Hindlimb muscle (tissue), 1 donor: ENCODE data around the gene C17orf100. TPM values are rescaled to one million over a fixed set of nuclear protein-coding genes. Genes with fewer than 3 reads are reported as not detected.

ENCODE experiments used
- DNase-seq: peaks from one replicate; pipeline ENCODE4 v3.0.0-alpha.2; 2013
- polyA plus RNA-seq: library from polyadenylated mRNA; unstranded; fragments of 120-200 nt; gene quantifications from one replicate; pipeline ENCODE4 v1.2.1, GENCODE V29; 2013; ENCODE audit not compliant: insufficient read length

C17orf100 gene
- 3.6 TPM for polyA plus RNA-seq

- peak; percentile 93 for DNase-seq
Measured at GRCh38 chr17:6651354-6651918, at the start of gene C17orf100, which contains the start of gene MED31. Gene C17orf100, plus strand, starts transcription at chr17:6651762. Its CDS starts 152 bp downstream, at chr17:6651914. Gene MED31, minus strand, starts transcription at chr17:6651605. Its CDS starts 77 bp downstream, at chr17:6651528.

- no peak for DNase-seq
Measured at GRCh38 chr17:6602141-6602540, 49.4 kb upstream of the C17orf100 start.

DNA sequence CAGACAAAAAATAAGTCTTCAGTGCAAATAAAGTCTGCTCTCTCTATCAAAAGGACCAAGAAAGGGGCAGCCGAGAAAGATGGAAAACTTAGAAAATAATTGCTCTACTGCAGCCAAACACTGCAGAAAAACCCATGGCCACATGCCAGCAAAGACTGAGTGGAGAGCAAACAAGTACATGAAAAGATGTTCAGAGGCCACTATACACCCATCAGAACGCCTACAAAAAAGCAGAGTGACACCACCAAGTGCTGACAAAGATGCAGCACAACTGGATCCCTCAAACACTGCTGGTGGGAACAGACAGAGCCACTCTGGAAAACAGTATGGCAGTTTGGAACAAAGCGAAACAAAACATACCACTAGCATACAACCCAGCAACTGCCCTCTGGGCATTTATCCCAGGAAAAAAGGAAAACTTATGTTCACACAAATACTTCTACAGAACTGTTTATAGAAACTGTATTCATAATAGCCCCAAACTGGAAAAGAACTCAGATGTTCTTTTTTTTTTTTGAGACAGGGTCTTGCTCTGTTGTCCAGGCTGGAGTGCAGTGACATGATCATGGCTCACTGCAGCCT lies 47.7 kb upstream of the C17orf100 start:
- DNase-seq = peak; percentile 52

DNA sequence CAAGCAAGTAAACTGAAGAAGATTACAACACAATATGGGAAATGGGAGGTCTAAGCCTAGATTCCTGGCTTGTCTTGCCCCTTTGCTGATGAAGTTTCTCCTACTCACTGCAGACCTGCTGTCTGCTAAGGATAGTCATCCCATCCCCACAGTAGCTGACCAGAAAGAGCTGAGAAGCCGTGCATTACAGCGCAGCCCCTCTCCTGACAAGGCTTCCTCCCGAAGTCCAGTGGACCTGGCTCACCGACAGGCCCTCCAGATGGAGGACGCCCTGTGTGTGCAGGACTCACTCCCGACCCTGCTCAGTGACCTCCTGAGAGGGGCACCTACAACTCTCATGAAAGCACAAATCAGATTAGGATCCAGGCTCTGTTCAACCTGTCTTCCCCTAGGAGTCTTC lies 46.4 kb upstream of the C17orf100 start:
- no peak for DNase-seq

DNA sequence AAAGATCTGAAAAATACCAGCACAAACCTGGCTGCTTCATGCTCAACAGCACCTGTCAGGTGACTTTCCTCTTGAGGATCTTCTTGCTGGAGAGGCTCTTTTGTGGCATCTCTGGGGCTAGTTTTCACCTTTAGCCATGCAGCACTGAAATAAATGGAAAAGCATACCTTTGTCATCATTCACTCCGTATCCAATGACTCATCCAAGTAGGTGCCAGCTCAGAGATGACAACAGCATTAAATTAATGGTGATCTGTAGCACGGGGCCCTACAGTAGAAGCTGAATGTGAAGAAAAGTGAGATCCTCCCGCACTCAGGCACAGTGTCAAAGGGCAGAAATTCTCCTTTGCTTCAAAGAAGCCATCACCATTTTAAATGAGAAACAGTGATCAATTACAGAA lies 43.2 kb upstream of the C17orf100 start:
- DNase-seq = no peak

DNA sequence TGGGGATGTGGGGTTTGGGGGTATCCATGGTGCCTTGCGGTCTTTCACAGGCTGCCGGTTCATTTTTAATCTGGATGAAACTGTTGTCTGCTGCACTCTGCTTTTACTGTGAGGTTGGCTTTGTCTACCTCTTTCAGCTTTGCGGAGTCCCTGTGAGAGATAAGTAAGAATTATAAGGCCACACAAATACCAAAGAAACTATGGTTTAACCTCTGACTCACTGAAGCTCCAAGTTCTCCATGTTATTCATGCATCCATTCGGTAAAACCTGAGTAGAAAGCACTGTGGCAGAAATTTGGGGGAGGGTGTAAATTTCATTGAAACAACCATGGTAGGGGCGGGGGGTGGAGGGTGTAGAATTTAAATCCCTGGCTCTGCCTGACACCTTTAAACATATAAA lies 41.6 kb upstream of the C17orf100 start:
- DNase-seq = no peak

GRCh38 chr17:6611231-6611630 lies 40.3 kb upstream of the C17orf100 start:
- DNase-seq = no peak

DNA sequence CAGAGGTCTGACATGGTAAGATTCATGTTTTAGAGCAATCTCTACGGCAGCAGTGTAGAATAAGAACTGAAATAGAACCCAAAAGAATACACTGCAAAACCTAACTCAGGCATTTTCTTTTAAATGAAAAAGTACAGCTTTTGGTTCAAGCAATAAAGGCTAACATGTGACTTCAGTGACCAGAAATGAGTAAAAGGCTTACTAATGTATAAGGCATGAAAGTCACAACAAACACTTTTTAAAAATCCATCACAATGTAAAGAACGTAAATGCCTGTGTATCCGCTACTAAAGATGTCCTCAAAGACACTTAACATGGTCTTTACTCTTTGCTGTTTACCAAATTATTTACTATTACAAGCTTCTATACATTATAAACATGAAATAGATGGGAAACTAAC lies 27.6 kb upstream of the C17orf100 start:
- DNase-seq = no peak

DNA sequence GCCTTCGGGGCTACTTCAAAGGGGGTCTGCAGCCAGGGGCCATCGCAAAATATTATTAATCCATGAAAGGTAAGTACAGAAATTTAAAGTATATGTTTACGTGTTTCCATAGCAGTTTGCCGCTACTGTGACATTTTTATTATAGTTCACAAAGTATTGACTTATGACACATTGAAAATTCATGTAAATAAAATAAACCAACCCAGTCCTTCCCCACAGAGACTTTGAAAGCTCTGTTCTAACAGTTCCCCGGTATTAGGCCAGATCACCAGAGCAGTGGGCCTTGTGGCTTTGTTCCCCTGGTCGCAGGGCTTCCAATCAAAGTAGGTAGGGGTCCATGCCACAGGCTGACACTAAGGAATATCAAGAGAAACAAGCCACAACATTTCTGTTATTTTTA lies 24.9 kb upstream of the C17orf100 start:
- DNase-seq = no peak

GRCh38 chr17:6627019-6627418 lies 24.5 kb upstream of the C17orf100 start:
- DNase-seq = no peak

DNA sequence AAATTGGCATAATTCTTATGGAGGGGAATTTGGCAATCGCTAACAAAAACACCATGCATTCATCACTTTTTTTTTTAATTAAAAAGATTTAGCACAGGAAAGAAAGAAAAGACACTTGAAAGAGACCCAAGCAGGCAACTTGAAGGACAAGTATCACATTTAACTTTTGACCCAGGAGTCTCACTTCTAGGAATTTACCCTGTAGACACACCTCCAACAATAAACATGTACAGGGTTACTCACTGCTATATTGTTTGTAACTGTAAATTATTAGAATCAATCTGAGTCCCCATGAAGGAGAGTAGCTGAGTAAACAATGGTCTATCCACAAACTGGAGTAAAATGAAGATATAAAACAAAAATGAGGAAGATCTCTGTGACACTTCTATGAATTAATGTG lies 21.2 kb upstream of the C17orf100 start:
- DNase-seq = no peak

DNA sequence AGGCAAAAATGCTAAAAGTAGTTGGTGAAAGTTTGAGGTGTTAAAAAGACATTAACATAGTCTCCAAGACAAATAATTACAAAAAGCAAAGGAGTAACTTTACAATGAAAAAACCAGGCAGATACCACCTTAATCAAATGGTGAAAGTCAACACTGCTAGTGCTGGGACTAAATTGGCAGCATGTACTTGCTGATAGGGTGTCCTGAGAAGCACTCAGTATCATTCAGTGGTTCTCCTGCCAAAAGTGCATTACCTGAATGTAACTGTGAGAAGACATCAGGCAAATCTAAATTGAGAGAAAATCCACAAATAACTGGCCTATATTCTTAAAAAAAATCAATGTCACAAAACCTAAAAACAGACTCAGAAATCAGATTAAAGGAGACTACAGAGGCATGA lies 19.0 kb upstream of the C17orf100 start:
- DNase-seq = no peak

GRCh38 chr17:6633263-6633662 lies 18.3 kb upstream of the C17orf100 start:
- no peak for DNase-seq

DNA sequence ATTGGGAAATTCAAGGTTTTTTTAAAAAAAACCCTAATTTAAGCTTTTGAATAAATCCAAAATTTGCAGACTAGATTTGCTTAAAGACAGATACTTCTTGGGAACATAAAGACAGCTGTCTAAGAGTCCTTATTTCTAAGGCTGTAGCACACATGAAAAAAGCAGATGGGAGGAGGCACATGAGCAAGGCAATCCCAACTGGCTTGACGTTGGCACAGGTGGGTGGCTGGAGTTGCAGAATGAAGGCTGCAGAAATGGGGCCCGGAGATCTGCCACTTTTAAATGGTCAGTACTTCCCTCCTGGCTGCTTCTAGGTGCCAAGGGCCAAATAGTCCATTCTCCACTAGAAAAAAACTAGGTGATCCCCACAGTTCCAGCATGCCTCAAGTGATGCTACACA lies 15.5 kb upstream of the C17orf100 start:
- no peak for DNase-seq

DNA sequence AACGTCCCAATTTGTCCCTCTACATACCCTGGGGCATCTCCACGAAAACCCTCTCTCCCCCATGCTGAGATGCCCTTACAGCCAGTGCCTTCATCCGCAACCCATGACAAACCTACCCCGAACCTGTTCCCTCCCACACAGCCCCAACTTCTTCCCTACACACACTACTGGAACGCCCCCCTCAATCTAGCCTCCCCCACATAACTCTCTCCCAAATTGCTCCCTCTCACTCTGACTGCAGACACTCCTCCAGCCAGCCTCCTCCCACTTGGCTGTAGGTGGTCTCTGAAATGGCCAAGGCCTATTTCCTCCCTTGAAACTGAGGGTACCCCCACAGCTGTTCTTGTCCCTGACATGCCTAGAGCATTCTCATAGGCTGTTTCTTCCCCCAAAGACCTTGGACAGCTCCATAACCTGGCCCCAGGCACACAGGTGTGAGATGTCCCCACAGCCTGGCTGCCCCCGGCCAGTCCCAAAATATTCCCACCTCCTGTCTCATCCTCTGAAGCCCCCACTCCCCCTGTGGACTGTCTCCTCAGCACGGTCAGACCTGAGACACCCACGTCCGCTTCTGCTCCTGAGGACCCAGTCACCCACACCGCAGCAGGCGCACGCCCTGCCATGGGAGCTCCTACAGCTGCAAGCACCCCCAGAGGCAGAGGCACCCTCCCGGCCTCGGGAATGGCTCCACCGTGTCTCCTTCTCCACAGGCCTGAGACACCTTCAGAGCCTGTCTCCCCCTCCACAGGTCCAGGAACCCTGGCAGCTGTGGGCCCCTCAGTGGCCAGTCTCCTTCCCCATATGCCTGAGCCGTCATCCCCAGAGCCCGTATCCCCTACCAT lies 14.7 kb upstream of the C17orf100 start:
- DNase-seq = no peak

DNA sequence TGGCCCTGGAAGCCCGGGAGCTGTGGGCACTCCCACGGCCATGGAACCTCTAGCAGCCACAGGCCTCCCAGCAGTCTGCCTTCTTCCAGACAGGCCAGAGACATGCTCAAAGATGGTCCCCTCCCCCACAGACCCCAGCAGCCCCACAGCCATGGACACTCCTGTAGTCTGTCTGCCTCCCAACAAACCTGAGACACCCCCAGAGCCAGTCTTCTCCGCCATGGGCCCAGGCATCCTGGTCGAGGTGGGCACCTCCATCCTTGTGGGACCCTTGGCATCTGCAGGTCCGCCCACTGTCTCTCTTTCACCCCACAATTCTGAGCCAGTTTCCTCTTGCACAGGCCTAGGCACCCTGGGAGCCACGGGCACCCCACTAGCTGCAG lies 14.1 kb upstream of the C17orf100 start:
- no peak for DNase-seq

DNA sequence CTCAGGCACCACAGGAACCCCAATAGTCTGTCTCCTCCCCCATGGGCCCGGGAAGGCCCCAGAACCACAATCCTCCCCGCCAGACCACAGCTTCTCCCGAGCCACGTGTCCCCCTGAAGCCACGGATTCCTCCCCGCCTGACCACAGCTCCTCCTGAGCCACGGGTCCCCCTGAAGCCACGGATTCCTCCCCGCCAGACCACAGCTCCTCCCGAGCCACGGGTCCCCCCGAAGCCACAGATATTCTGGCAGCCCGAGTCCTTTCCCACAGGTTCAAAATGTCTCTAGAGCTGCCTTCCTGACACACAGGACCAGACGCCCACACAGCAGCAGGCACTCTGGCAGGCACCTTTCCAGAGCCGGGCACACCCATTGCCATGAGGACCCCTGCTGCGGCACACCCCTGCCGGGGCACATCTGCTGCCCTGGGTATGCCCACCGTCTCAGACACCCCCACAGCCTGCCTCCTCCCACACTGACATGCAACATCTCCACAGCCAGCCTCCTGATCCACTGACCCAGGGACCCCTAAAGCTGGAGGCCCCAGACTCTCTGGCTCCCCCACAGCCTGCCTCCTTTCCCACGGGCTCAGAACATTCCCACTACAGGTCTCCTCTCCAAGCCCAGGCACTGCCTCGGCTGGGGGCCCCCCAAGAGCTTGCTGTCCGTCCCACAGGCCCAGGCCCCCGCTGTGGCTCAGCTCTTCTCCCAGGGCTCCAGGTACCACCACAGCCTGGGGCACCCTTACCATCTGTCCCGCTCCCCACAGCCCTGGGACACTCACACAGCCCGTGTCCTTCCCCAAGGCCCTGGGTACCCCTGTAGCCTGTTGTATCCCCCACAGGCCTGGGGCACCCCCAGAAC lies 13.3 kb upstream of the C17orf100 start:
- DNase-seq = no peak

DNA sequence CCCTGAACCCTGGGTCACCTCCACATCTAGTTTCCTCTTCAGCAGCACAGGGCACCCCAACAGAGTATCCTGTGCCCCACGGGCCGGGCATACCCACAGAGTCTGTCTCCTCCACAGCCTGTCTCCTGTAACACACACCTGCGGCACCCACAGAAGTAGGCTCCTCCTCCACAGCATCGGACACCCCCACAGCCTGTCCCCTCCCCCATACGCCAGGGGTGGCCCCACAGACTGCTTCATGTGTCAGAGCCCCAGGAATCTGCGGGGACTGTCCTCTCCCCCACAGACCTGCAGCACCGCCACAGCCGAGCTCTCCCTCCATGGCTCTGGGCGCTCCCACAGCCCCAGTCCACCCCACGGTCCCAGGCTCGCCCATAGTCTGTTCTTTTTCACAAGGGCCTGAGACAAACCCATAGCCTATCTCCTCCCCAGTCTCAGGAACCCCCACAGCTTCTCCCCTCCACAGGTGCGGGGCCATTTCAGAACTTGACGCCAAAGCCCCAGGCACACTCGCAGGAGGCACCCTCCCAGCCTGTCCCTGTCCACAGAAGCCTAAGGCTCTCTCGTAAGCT lies 12.5 kb upstream of the C17orf100 start:
- no peak for DNase-seq

- DNase-seq = peak; percentile 31
Measured at GRCh38 chr17:6639586-6640535, 11.7 kb upstream of the C17orf100 start.

GRCh38 chr17:6640536-6641246 lies 10.9 kb upstream of the C17orf100 start, which contains the start of the genes KIAA0753 and TXNDC17:
Gene KIAA0753, minus strand, starts transcription at chr17:6640711. Its CDS starts 5,608 bp downstream, at chr17:6635103.
Gene TXNDC17, plus strand, starts transcription at chr17:6641060. Its CDS starts 23 bp downstream, at chr17:6641083.
- DNase-seq = peak; percentile 92
